ENCODE results near the gene MYO3B. TPM values are rescaled to one million over a fixed set of nuclear protein-coding genes. Genes with fewer than 3 reads are reported as not detected.
"Not testable (repeated sequence)": the region's sequence is repeated elsewhere in the genome, so short reads cannot be mapped to it uniquely, and the experiment has no call there.

Gene MYO3B
- total RNA-seq, 1 experiment from 2014 or later = 1.8 TPM

DNA sequence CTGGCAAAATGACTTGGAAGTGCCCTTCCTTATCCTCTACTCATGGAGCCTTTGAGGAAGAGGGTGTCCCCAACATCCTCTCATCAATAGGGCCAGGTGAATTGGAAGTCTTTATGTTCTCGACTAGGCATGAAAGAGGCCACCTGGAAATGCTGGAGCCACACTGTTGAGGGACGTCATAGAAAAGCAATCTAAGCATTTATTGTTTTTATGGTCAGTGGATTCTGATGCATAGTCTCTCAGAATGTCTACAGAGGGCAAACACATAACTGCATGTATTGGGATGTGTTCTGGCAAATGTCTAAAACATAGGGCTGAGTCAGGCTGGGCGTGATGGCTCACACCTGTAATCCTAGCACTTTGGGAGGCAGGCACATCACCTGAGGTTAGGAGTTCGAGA lies 290.6 kb downstream of the MYO3B start:
- no peak for DNase-seq (ENCODE audit: low read depth, low spot score)
- in situ Hi-C loops (cut with HindIII; ENCODE audit: low pct_unique_long_range_greater_than_20kb, low sequenced_read_pairs) = no loop called here

- in situ Hi-C loops (cut with HindIII; ENCODE audit: low pct_unique_long_range_greater_than_20kb, low sequenced_read_pairs); DNase-seq (ENCODE audit: low read depth, low spot score): not testable (repeated sequence)
Measured at GRCh38 chr2:170472498-170472897, 294.6 kb downstream of the MYO3B start.

- in situ Hi-C loops (cut with HindIII; ENCODE audit: low pct_unique_long_range_greater_than_20kb, low sequenced_read_pairs) = no loop called here
- no peak for DNase-seq (ENCODE audit: low read depth, low spot score)
Measured at GRCh38 chr2:170475878-170476277, 297.9 kb downstream of the MYO3B start.

- no peak for DNase-seq (ENCODE audit: low read depth, low spot score)
- in situ Hi-C loops (cut with HindIII; ENCODE audit: low pct_unique_long_range_greater_than_20kb, low sequenced_read_pairs) = no loop called here
Measured at GRCh38 chr2:170477630-170478029, 299.7 kb downstream of the MYO3B start.

DNA sequence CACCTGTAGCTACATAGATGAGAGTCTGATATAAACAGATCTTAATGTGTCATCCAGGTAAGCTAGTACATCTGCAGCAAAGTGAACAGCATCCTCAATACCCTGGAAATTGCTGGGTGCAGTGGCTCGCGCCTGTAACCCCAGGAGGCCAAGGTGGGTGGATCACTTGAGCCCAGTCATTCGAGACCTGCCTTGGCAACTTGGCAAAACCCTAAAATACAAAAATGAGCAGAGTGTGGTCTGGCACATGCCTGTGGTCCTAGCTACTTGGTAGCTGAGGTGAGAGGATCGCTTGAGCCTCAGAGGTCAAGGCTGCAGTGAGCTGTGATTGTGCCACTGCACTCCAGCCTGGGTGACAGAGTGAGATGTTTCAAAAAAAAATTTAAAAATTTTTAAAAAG lies 303.3 kb downstream of the MYO3B start:
- in situ Hi-C loops (cut with HindIII; ENCODE audit: low pct_unique_long_range_greater_than_20kb, low sequenced_read_pairs) = no loop called here
- DNase-seq (ENCODE audit: low read depth, low spot score) = no peak

DNA sequence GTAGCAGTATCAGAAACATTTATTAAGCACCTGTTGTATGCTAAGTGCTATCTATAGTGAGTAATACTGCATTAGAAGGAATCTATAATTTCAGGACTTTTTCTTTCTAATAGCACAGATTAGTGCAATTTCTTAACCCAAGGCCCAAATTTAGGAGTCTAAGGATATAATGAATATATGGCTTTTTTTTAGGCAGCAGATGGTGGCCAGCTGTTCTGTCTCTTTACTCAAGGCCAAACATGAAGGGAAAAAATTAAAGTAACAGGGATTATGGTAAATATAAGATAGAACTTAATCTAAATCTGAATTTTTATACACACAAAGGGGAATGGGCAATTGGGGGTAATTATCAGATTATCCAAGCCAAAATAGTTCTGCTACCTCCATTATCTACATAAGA lies 306.6 kb downstream of the MYO3B start:
- in situ Hi-C loops (cut with HindIII; ENCODE audit: low pct_unique_long_range_greater_than_20kb, low sequenced_read_pairs) = no loop called here
- DNase-seq (ENCODE audit: low read depth, low spot score) = no peak

- in situ Hi-C loops (cut with HindIII; ENCODE audit: low pct_unique_long_range_greater_than_20kb, low sequenced_read_pairs) = no loop called here
Measured at GRCh38 chr2:170485254-170486026, 307.5 kb downstream of the MYO3B start.

DNA sequence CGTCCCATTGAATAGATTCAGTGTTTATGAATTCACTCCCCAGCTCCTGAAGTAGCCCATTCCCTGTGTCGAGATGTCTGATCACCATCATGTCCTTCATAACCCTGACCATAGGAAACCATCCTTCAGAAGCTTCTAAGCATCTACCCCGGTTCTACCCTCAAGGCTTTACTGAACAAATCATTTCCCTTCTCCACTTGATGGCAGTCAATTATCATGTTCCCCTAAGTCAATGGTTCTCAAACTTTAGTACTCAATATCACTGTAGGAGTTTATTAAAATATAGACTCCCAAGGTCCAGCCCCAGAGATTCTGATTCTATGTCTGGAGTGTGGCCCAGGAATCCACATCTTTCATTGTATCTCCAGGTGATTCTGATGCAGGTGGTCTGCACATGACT lies 308.8 kb downstream of the MYO3B start:
- no peak for DNase-seq (ENCODE audit: low read depth, low spot score)
- in situ Hi-C loops (cut with HindIII; ENCODE audit: low pct_unique_long_range_greater_than_20kb, low sequenced_read_pairs) = no loop called here

More at GRCh38 chr2:170485254-170486026, 307.5 kb downstream of the MYO3B start:
- no peak for DNase-seq (ENCODE audit: low read depth, low spot score)

DNA sequence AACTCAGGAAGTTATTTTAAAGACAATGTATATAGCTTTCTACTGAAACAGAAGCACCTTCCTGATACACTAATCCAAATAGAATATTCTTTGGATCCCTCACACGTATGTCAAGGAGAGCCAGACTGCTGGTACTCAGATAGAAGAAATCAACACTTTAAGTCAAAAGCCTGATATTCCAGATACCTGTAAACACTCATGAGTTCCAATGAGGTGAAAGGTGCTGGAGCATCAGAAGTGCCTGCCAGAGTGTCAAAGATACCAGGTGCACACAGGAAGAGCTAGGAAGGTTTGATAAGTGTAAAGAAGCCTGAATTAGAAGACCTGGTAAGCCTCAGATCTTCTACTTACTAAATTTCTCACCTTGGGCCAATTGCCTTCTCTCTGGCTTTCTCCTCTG lies 310.9 kb downstream of the MYO3B start:
- in situ Hi-C loops (cut with HindIII; ENCODE audit: low pct_unique_long_range_greater_than_20kb, low sequenced_read_pairs) = no loop called here
- no peak for DNase-seq (ENCODE audit: low read depth, low spot score)

DNA sequence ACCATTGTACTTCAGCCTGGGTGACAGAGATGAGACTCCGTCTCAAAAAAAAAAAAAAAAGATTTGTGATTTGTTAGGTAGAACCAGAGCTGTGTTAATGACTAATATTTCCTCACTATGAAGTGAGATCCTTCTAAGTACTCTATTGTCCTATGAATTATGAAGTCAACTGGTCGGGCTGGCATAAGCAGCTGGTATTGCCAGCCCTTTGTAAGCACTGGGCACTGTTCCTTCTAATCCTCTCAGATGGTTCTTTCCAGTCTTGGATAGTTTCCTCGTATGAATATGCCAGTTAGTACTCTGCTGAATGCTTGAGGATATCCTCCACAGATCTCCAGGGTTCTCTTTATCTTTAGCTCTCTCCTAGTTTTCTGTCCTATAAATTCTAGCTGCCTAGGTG lies 314.1 kb downstream of the MYO3B start:
- no peak for DNase-seq (ENCODE audit: low read depth, low spot score)
- in situ Hi-C loops (cut with HindIII; ENCODE audit: low pct_unique_long_range_greater_than_20kb, low sequenced_read_pairs) = no loop called here

GRCh38 chr2:170493426-170494097 lies 315.6 kb downstream of the MYO3B start:
- DNase-seq (ENCODE audit: low read depth, low spot score) = no peak
- in situ Hi-C loops (cut with HindIII; ENCODE audit: low pct_unique_long_range_greater_than_20kb, low sequenced_read_pairs) = no loop called here

DNA sequence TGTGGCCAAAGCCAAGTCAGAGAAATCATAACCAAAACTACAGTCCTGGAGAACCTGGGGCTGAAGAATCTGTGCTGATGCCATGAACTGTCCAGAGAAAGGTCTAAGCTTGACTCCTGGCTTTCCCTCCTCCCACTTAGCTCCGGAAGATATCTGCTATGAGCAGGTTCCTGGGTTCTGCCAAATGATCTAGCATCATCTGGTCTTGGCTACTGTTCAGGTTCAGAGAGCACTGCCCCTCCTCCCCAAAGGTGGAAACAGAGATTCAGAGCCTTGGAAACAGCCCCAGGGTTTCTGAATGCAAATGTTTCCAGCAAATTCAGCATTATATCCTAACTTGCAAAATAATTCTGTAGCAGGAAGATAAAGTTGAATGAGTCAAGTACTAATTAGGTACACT lies 317.9 kb downstream of the MYO3B start:
- no peak for DNase-seq (ENCODE audit: low read depth, low spot score)
- in situ Hi-C loops (cut with HindIII; ENCODE audit: low pct_unique_long_range_greater_than_20kb, low sequenced_read_pairs) = no loop called here

- DNase-seq (ENCODE audit: low read depth, low spot score) = no peak
- in situ Hi-C loops (cut with HindIII; ENCODE audit: low pct_unique_long_range_greater_than_20kb, low sequenced_read_pairs) = no loop called here
Measured at GRCh38 chr2:170498619-170499018, 320.7 kb downstream of the MYO3B start.

- DNase-seq (ENCODE audit: low read depth, low spot score) = no peak
- in situ Hi-C loops (cut with HindIII; ENCODE audit: low pct_unique_long_range_greater_than_20kb, low sequenced_read_pairs) = no loop called here
Measured at GRCh38 chr2:170500104-170500503, 322.2 kb downstream of the MYO3B start.

DNA sequence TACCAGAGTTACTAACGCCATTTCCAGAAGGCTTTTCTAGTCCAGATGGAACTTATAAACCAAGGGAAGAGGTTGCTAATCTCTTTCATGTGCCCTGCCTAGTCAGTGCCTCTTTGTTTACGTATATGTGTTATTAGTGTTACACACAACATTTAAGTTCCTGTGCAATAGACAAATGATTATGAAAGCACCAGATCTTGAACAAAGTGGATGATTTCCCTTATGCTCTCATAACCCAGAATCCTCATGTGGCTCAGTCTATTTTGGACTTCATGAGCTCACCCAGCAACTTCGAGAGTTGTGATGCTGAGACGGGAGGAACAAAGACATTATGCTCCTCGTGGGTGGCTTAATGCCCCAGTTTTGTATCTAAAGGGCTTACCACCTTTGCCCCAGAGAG lies 322.8 kb downstream of the MYO3B start:
- peak; percentile 54 for DNase-seq (ENCODE audit: low read depth, low spot score)
- in situ Hi-C loops (cut with HindIII; ENCODE audit: low pct_unique_long_range_greater_than_20kb, low sequenced_read_pairs) = no loop called here

DNA sequence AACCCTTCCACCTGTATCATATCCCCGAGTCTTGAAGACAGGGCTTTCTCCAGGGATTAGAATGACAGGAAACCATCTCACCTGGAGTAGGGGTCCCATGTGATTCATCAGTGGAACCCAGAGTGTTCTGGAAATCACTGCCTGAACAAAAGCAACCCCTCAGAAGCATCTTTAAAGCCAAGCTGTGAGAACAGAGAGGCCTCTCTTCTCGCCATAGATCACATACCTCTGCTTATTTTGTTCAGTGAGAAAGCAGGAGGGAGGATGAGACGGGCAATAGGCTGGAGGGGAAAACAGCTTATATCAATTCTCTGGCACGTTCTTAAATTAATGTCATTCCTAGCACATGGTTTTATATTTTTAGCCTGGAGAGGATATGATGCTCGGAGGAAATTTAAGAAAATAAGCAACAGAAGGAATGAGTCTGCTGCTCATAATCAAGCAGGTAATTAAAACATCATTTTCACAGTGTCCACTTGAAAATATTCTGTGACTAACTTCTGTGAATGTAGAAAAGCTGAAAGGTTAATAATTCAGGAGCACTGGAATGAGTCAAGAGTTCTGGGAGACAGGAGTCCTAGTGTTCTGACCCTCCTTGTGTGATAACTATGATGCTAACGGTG lies 323.6 kb downstream of the MYO3B start:
- in situ Hi-C loops (cut with HindIII; ENCODE audit: low pct_unique_long_range_greater_than_20kb, low sequenced_read_pairs) = no loop called here
- DNase-seq (ENCODE audit: low read depth, low spot score) = no peak

DNA sequence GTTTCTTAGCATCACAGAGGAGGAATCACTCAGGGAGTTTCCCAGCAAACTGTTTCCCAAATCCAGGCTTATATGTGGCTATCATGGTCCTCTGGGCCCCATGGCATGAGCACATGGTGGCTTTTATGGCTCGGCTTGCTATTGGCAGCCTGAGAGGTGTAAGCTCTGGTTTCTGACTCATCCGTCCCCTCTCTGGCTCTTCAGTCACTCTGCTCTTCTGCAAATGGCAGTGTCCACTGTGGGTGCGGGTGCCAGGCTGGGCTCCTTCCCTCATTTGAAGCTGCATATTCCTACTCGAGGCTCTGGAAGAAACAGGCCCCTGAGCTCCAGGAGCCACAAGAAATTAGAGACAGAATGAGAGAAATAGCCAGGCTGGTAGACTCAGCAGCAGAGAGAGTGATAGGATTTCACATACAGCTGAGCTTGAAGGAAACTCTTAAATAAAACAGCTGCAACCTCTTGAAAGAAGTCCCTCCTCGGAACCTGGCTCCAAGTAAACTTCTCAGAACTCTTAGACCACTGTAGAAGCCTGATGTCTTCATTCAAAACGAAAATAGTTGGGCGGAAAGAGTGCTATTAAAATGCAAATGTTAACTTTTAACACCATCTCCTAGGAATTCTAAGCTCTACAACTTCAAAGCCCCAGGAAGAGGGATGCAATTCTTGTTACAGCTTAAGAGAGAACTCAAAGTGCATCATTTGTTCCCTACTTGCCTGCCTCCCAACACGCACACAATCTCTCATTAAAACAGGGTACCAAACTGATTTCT lies 324.6 kb downstream of the MYO3B start:
- DNase-seq (ENCODE audit: low read depth, low spot score) = no peak
- in situ Hi-C loops (cut with HindIII; ENCODE audit: low pct_unique_long_range_greater_than_20kb, low sequenced_read_pairs) = no loop called here

- in situ Hi-C loops (cut with HindIII; ENCODE audit: low pct_unique_long_range_greater_than_20kb, low sequenced_read_pairs) = no loop called here
- DNase-seq (ENCODE audit: low read depth, low spot score) = no peak
Measured at GRCh38 chr2:170503563-170503962, 325.6 kb downstream of the MYO3B start.

Data from SK-MEL-5 (cell line).